ENCODE measurements around the gene FCAMR. TPM values are rescaled to one million over a fixed set of nuclear protein-coding genes. Genes with fewer than 3 reads are reported as not detected.

The FCAMR gene
- total and polyA plus RNA-seq, 2 experiments from 2014 or later, result not detected

GRCh38 chr1:206982216-206982615, 12.0 kb upstream of the FCAMR start:
- Histone ChIP-seq H3K27ac (ENCODE audit: low read depth) (no peak overlapping the region), H3K4me1 (ENCODE audit: insufficient read depth) (peaks cover 34% of the 10 kb centered on the region), H3K36me3 (ENCODE audit: insufficient read depth) (no peaks in the 10 kb centered on the region), H2AFZ (no peak overlapping the region; the same call in 1 of the 2 replicates), H3K27me3 (ENCODE audit: insufficient read depth) (no peaks in the 10 kb centered on the region), H3K79me2 (replicated peaks; ENCODE audit: insufficient read depth) (no peaks in the 10 kb centered on the region), H4K20me1 (replicated peaks; ENCODE audit: insufficient read depth) (no peaks in the 10 kb centered on the region), H3F3A (replicated peaks; ENCODE audit: low read depth) (no peaks in the 10 kb centered on the region), H3K4me2 (no peak overlapping the region), H3K9me2 (ENCODE audit: insufficient read depth) (0 out of 2 replicates have a peak, but pooled peaks cover 3% of the 10 kb centered on the region), H3K4me3 (no peak overlapping the region)
- Mint-ChIP-seq H3K36me3 (ENCODE audit: low read depth) (no peaks in the 10 kb centered on the region), H3K4me3 (no peak overlapping the region), H3K27me3 (ENCODE audit: insufficient read depth, low read depth, poor library complexity) (peaks cover 7% of the 10 kb centered on the region), H3K27ac (no peak overlapping the region), H3K4me1 (peaks cover 37% of the 10 kb centered on the region), H3K9me3 (no peaks in the 10 kb centered on the region)
- TF ChIP-seq EZH2phosphoT487 (IDR thresholded peaks at IDR 0.05; ENCODE audit: unreplicated experiment) (no peak), ZNF462 (CRISPR knock-in tag; IDR thresholded peaks at IDR 0.05) (no peak), CTCF (conservative IDR thresholded peaks at IDR 0.05; ENCODE audit: low read depth in 2 of 2) (peak; percentile 77 to 88)
- DNase-seq (ENCODE audit: low spot score) (peak; percentile 77), ATAC-seq (peak; percentile 84)

All from GM23338 (cell line).